ENCODE measurements around the gene ZBED4.

Gene ZBED4

DNA sequence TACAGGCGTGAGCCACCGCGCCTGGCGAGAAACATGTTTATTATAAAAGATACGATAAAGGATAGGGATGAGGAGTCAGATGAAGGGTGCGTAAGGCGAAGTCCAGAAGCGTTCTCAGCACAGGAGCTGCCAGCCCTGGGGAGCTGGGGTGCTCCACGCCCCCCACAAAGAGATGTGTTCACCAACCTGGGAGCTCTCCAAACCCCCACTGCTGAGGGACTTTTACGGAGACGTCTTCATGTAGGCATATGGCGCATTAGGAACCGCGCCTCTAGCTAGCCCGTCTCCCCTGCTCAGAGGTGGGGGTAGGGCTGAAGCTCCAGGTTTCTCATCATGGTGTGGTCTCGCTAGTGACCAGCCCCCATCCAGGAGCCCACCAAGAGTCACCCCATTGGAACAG lies 8.4 kb upstream of the ZBED4 start:
- no peak overlapping the region for H3K4me3 ChIP-seq (ENCODE audit: low read length)
- TF ChIP-seq, protein P1, sequence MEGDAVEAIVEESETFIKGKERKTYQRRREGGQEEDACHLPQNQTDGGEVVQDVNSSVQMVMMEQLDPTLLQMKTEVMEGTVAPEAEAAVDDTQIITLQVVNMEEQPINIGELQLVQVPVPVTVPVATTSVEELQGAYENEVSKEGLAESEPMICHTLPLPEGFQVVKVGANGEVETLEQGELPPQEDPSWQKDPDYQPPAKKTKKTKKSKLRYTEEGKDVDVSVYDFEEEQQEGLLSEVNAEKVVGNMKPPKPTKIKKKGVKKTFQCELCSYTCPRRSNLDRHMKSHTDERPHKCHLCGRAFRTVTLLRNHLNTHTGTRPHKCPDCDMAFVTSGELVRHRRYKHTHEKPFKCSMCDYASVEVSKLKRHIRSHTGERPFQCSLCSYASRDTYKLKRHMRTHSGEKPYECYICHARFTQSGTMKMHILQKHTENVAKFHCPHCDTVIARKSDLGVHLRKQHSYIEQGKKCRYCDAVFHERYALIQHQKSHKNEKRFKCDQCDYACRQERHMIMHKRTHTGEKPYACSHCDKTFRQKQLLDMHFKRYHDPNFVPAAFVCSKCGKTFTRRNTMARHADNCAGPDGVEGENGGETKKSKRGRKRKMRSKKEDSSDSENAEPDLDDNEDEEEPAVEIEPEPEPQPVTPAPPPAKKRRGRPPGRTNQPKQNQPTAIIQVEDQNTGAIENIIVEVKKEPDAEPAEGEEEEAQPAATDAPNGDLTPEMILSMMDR (conservative IDR thresholded peaks at IDR 0.05; ENCODE audit: low read length): no peak
- no peak for DNase-seq (ENCODE audit: low read depth)

- H3K4me3 ChIP-seq (ENCODE audit: low read length): no peak overlapping the region
- TF ChIP-seq, protein P1 (conservative IDR thresholded peaks at IDR 0.05; ENCODE audit: low read length): no peak
- no peak for DNase-seq (ENCODE audit: low read depth)
These were observed 7.8 kb upstream of the ZBED4 start for GRCh38 chr22:49845666-49846459.

- TF ChIP-seq, protein P1 (conservative IDR thresholded peaks at IDR 0.05; ENCODE audit: low read length): no peak
- no peak overlapping the region for H3K4me3 ChIP-seq (ENCODE audit: low read length)
- no peak for DNase-seq (ENCODE audit: low read depth)
These were observed 5.6 kb upstream of the ZBED4 start for GRCh38 chr22:49847751-49848689.

GRCh38 chr22:49848690-49849160 lies 4.9 kb upstream of the ZBED4 start:
- TF ChIP-seq, protein P1 (conservative IDR thresholded peaks at IDR 0.05; ENCODE audit: low read length): no peak
- DNase-seq (ENCODE audit: low read depth): no peak
- H3K4me3 ChIP-seq (ENCODE audit: low read length): no peak overlapping the region

- H3K4me3 ChIP-seq (ENCODE audit: low read length): no peak overlapping the region
- DNase-seq (ENCODE audit: low read depth): no peak
- TF ChIP-seq, protein P1 (conservative IDR thresholded peaks at IDR 0.05; ENCODE audit: low read length): no peak
These were observed 4.3 kb upstream of the ZBED4 start for GRCh38 chr22:49849161-49850020.

- no peak for DNase-seq (ENCODE audit: low read depth)
- TF ChIP-seq, protein P1 (conservative IDR thresholded peaks at IDR 0.05; ENCODE audit: low read length): no peak
These were observed 3.4 kb upstream of the ZBED4 start for GRCh38 chr22:49850021-49850911.

More at GRCh38 chr22:49850021-49850911, 3.4 kb upstream of the ZBED4 start:
- no peak overlapping the region for H3K4me3 ChIP-seq (ENCODE audit: low read length)
